ENCODE data around the gene MEF2D.

The MEF2D gene

GRCh38 chr1:156418416-156419070, 82.0 kb downstream of the MEF2D start:
- no peak overlapping the region for H3K4me3 ChIP-seq (ENCODE audit: low read depth, low read length)
- TF ChIP-seq CTCF (IDR thresholded peaks at IDR 0.05; ENCODE audit: low read depth, low read length) = no peak

GRCh38 chr1:156417401-156418020, 83.1 kb downstream of the MEF2D start:
- H3K4me3 ChIP-seq (ENCODE audit: low read depth, low read length) = no peak overlapping the region
- TF ChIP-seq CTCF (IDR thresholded peaks at IDR 0.05; ENCODE audit: low read depth, low read length) = no peak

GRCh38 chr1:156416993-156417392, 83.6 kb downstream of the MEF2D start:
- TF ChIP-seq CTCF (IDR thresholded peaks at IDR 0.05; ENCODE audit: low read depth, low read length) = no peak

GRCh38 chr1:156414461-156415064, 86.0 kb downstream of the MEF2D start:
- no peak for TF ChIP-seq CTCF (IDR thresholded peaks at IDR 0.05; ENCODE audit: low read depth, low read length)
- no peak overlapping the region for H3K4me3 ChIP-seq (ENCODE audit: low read depth, low read length)

More at GRCh38 chr1:156416993-156417392, 83.6 kb downstream of the MEF2D start:
- no peak overlapping the region for H3K4me3 ChIP-seq (ENCODE audit: low read depth, low read length)

Data from WI38 (cell line).